Right atrium auricular region (tissue), 2 donors: ENCODE results near the gene ACADSB. TPM values are rescaled to one million over a fixed set of nuclear protein-coding genes. Genes with fewer than 3 reads are reported as not detected.

Experiments
- DNase-seq: peaks from one replicate; pipeline ENCODE4 v3.0.0-alpha.2; 2019; ENCODE audit warnings: low spot score
- H3K27ac ChIP-seq, 2 donors: fragments of 200-600 bp; sonication (generic); 1 replicate in 1 of 2; 2 replicates in 1 of 2; pipeline ENCODE4 v1.5.1; 2016 to 2019
- H3K27me3 ChIP-seq, 2 donors: fragments of 200-600 bp; sonication (generic); one replicate each; pipeline versions ENCODE4 v1.5.1 to v1.6.0; 2017 to 2019
- H3K36me3 ChIP-seq: fragments of 200-600 bp; sonication (generic); one replicate; pipeline ENCODE4 v1.5.1; 2016
- H3K4me1 ChIP-seq, 2 donors: fragments of 200-600 bp; sonication (generic); one replicate each; pipeline versions ENCODE4 v1.5.1 to v1.6.0; 2017 to 2019
- H3K4me3 ChIP-seq, 2 donors: fragments of 200-600 bp; sonication (generic); 1 replicate in 1 of 2; 2 replicates in 1 of 2; pipeline ENCODE4 v1.5.1; 2017 to 2019; ENCODE audit warnings: mild to moderate bottlenecking in 1 of 2, moderate library complexity in 1 of 2
- H3K9me3 ChIP-seq, 2 donors: fragments of 200-600 bp; sonication (generic); one replicate each; pipeline ENCODE4 v1.5.1; 2019
- total RNA-seq, 2 donors: library from RNA; depleted of rRNA; stranded (reverse); fragments of >200 nt; gene quantifications; one replicate each; pipeline ENCODE4 v1.1.0, GENCODE V29; 2016
- TF ChIP-seq, protein P1 (sequence below), 2 donors: fragments of 200-600 bp; sonication (generic); IDR thresholded peaks; one replicate each; pipeline ENCODE4 v1.5.1; 2019; ENCODE audit warnings: antibody characterized with exemption in 2 of 2

The ACADSB gene
- total RNA-seq, 2 donors from 2014 or later: 17.7 to 41.1 TPM

DNA sequence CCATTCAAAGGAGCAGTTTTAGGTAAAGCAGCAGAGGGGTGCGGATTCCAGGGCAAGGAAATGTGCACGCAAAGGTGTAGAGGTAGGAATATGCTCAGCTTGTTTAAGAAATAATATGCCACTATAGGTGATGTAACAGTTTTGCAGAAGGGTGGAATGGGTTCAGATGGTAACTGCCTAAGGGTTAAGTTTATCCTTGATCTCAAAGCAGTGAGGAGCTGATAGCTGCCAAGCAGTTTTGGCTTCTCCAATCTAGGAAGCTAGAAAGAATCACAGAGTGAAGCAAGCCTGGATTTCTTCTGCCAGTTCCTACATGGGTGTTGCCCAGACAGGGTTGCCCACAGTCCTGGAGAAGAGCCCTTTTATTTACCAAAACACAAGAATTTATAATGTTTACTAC, 6.0 kb downstream of the ACADSB start:
- no peak for DNase-seq
- TF ChIP-seq, protein P1, sequence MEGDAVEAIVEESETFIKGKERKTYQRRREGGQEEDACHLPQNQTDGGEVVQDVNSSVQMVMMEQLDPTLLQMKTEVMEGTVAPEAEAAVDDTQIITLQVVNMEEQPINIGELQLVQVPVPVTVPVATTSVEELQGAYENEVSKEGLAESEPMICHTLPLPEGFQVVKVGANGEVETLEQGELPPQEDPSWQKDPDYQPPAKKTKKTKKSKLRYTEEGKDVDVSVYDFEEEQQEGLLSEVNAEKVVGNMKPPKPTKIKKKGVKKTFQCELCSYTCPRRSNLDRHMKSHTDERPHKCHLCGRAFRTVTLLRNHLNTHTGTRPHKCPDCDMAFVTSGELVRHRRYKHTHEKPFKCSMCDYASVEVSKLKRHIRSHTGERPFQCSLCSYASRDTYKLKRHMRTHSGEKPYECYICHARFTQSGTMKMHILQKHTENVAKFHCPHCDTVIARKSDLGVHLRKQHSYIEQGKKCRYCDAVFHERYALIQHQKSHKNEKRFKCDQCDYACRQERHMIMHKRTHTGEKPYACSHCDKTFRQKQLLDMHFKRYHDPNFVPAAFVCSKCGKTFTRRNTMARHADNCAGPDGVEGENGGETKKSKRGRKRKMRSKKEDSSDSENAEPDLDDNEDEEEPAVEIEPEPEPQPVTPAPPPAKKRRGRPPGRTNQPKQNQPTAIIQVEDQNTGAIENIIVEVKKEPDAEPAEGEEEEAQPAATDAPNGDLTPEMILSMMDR (IDR thresholded peaks at IDR 0.05): no peak
- H3K9me3 ChIP-seq: no peaks in the 10 kb centered on the region
- H3K4me3 ChIP-seq: no peak overlapping the region
- H3K27me3 ChIP-seq: no peaks in the 10 kb centered on the region
- no peaks in the 10 kb centered on the region for H3K36me3 ChIP-seq
- no peak overlapping the region for H3K27ac ChIP-seq
- H3K4me1 ChIP-seq: peaks cover 0 to 4% of the 10 kb centered on the region in 2 donors

DNA sequence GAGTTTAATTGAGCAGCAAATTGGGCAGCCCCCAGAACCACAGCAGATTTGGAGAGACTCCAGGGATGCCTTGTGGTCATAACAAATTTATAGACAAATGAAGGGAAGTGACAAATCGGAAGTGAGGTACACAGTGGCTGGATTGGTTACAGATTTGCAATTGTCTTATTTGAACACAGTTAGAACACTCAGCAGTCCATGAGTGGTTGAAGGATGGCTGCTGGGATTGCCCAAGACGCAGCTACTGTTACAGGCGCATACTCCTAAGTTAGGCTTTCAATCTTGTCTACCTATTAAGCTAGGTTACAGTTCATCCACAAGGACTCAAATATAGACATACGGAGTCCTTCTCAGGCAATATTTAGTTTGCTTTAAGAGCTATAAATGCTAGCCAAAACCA, 7.4 kb downstream of the ACADSB start:
- Histone ChIP-seq H3K4me1 (no peaks in the 10 kb centered on the region), H3K27me3 (no peaks in the 10 kb centered on the region), H3K36me3 (no peaks in the 10 kb centered on the region), H3K27ac (no peak overlapping the region), H3K4me3 (no peak overlapping the region), H3K9me3 (no peaks in the 10 kb centered on the region)
- DNase-seq: no peak
- TF ChIP-seq, protein P1 (IDR thresholded peaks at IDR 0.05): no peak

DNA sequence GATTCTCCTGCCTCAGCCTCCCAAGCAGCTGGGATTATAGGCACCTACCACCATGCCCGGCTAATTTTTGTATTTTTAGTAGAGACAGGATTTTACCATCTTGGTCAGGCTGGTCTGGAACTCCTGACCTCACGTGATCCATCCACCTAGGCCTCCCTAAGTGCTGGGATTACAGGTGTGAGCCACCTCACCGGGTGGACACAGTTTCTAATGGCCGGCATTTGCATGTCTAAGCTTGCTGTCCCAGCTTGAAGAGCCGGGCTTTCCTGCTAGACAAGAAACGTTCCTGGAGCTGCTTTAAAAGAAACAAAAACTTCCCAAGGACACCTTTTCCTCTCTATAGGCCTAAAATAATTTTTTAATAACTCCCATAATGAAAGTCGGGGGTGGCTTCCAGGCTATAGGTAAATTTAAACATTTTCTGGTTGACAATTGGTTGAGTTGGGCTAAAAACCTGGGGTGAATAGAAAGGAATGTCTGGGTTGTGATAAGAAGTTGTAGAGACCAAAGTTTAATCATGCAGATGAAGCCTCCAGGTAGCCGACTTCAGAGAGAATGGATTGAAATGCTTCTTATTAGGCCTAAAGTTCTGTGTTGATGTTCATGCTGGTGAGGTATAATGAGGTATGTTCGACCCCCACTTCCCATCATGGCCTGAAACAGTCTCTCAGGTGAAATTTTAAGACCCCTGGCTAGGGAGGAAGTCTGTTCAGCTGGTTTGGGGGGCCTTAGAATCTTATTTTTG, 8.8 kb downstream of the ACADSB start:
- Histone ChIP-seq H3K27ac (no peak overlapping the region), H3K4me3 (no peak overlapping the region), H3K36me3 (no peaks in the 10 kb centered on the region), H3K27me3 (no peaks in the 10 kb centered on the region), H3K4me1 (no peaks in the 10 kb centered on the region), H3K9me3 (no peaks in the 10 kb centered on the region)
- TF ChIP-seq, protein P1 (IDR thresholded peaks at IDR 0.05): no peak
- DNase-seq: no peak

DNA sequence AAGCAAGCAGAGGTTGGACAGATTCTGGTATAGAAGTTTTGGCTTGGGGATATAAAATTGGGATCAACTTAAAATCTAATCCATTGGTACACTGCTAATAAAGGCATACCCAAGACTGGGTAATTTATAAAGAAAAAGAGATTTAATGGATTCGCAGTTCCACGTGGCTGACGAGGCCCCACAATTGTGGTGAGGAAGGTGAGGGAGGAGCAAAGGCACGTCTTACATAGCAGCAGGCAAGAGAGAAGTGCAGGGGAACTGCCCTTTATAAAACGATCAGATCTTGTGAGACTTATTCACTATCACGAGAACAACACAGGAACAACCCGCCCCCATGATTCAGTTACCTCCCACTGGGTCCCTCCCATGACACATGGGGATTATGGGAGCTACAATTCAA, 9.7 kb downstream of the ACADSB start:
- no peaks in the 10 kb centered on the region for H3K27me3 ChIP-seq
- no peaks in the 10 kb centered on the region for H3K9me3 ChIP-seq
- H3K27ac ChIP-seq: no peak overlapping the region
- DNase-seq: no peak
- H3K4me1 ChIP-seq: no peaks in the 10 kb centered on the region
- TF ChIP-seq, protein P1 (IDR thresholded peaks at IDR 0.05): no peak
- H3K36me3 ChIP-seq: no peaks in the 10 kb centered on the region
- H3K4me3 ChIP-seq: no peak overlapping the region

DNA sequence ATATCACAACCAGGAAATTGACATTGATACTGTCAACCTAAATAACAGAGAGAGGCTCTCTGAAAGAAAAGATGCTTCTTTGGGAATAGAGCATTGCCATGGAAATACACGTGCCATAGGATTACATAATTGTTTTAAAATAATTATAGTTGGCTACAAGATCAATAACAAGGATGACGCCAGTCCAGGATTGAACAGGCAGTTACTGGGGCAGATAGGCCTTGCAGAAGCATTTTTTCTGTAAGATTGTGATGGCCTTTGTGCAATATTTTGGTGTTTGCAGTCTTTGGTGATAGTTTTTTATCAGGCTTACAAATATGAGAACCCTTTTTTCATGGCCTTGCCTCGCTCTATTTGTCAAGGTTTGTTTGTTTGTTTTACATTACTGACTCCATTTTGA, 10.5 kb downstream of the ACADSB start:
- DNase-seq: no peak
- no peak overlapping the region for H3K27ac ChIP-seq
- no peak overlapping the region for H3K4me3 ChIP-seq
- no peaks in the 10 kb centered on the region for H3K9me3 ChIP-seq
- TF ChIP-seq, protein P1 (IDR thresholded peaks at IDR 0.05): no peak
- no peaks in the 10 kb centered on the region for H3K27me3 ChIP-seq
- no peaks in the 10 kb centered on the region for H3K4me1 ChIP-seq
- H3K36me3 ChIP-seq: no peaks in the 10 kb centered on the region
